HepG2 (cell line): ENCODE results near the gene COBL. TPM values are rescaled to one million over a fixed set of nuclear protein-coding genes. Genes with fewer than 3 reads are reported as not detected.

Experiments
- ATAC-seq: fragments of 200-7000 bp; cut with Tn5 transposase; 3 replicates; pipeline ENCODE4 v1.9.1; 2020; ENCODE audit warnings: mild to moderate bottlenecking, moderate library complexity
- BruUV-seq: library from RNA; stranded (reverse); fragments of 400-500 nt; replicated peaks from 2 replicates; lab custom pipeline; 2021; lab: Mats Ljungman, UMichigan
- CTCF ChIA-PET: fragments of 300-600 bp; formaldehyde crosslinking; extraction: SDS; loops from one replicate; lab custom pipeline; 2021; ENCODE audit warnings: low total read pairs, inconsistent platforms, low intra/inter-chr PET ratio; lab: Yijun Ruan, JAX
- POLR2A ChIA-PET: fragments of 350-600 bp; sonication (Branson Sonifier 250); formaldehyde crosslinking; loops from one replicate; lab custom pipeline; 2020; ENCODE audit warnings: antibody characterized with exemption, inconsistent platforms; lab: Yijun Ruan, JAX
- DNase-seq: peaks from one replicate; pipeline ENCODE4 v3.0.0-alpha.2; 2015; ENCODE audit warnings: low spot score
- FAIRE-seq: peaks from 3 replicates; lab custom pipeline; 2011; peaks lifted over from hg19 to GRCh38; lab: Jason Lieb, UNC
- H2AFZ ChIP-seq: one replicate; pipeline ENCODE4 v1.6.1; 2011; ENCODE audit warnings: low read length, inconsistent platforms
- H3K27ac ChIP-seq: fragments of 300-600 bp; 3 replicates; pipeline ENCODE4 v1.8.0; 2011; ENCODE audit warnings: mixed run types, mild to moderate bottlenecking, mixed read lengths, low read length, inconsistent platforms; ENCODE audit not compliant: insufficient read depth; ENCODE audit errors: extremely low read length
- H3K27me3 ChIP-seq, 2 experiments: fragments of 200-600 bp in 1 of 2; 2 replicates in 1 of 2; 3 replicates in 1 of 2; pipeline versions ENCODE4 v1.6.0 to v1.8.0; 2011; ENCODE audit warnings: low read length in 2 of 2, mild to moderate bottlenecking in 2 of 2, moderate library complexity in 2 of 2, inconsistent platforms in 1 of 2; ENCODE audit not compliant: insufficient read depth in 2 of 2, control insufficient read depth in 1 of 2
- H3K36me3 ChIP-seq, 2 experiments: fragments of 200-600 bp in 1 of 2; replicated peaks in 1 of 2; 2 replicates in 1 of 2; 3 replicates in 1 of 2; pipeline versions ENCODE4 v1.5.1 to v1.8.0; 2011; ENCODE audit warnings: low read length in 2 of 2, inconsistent platforms in 1 of 2; ENCODE audit not compliant: insufficient read depth in 2 of 2, control insufficient read depth in 1 of 2
- H3K4me1 ChIP-seq: 2 replicates; pipeline ENCODE4 v1.5.1; 2012; ENCODE audit warnings: low read length, inconsistent platforms; ENCODE audit not compliant: insufficient read depth
- H3K4me2 ChIP-seq: 2 replicates; pipeline ENCODE4 v1.6.0; 2011; ENCODE audit warnings: low read depth, low read length, inconsistent platforms
- H3K4me3 ChIP-seq, 3 experiments: fragments of 200-600 bp in 1 of 3; sonication (generic), shearing (Covaris generic) in 1 of 3; replicated peaks in 1 of 3; 2 replicates each; pipeline ENCODE4 v1.5.1; 2011 to 2016; ENCODE audit warnings: low read length in 3 of 3, inconsistent platforms in 2 of 3, low read depth in 2 of 3, mild to moderate bottlenecking in 2 of 3, control low read depth in 1 of 3, mixed read lengths in 1 of 3; ENCODE audit not compliant: insufficient read depth in 1 of 3
- H3K79me2 ChIP-seq: one replicate; pipeline ENCODE4 v1.6.1; 2011; ENCODE audit warnings: low read length, inconsistent platforms; ENCODE audit not compliant: insufficient read depth
- H3K9ac ChIP-seq: 2 replicates; pipeline ENCODE4 v1.6.0; 2011; ENCODE audit warnings: mild to moderate bottlenecking, low read depth, low read length, inconsistent platforms; ENCODE audit not compliant: insufficient read depth
- H3K9me3 ChIP-seq: 2 replicates; pipeline ENCODE4 v1.5.1; 2012; ENCODE audit warnings: mild to moderate bottlenecking, low read length
- H4K20me1 ChIP-seq: 2 replicates; pipeline ENCODE4 v1.6.0; 2011; ENCODE audit warnings: inconsistent platforms, mild to moderate bottlenecking, low read length, moderate library complexity; ENCODE audit not compliant: insufficient read depth
- AKAP8 ChIP-seq: sonication (generic); formaldehyde crosslinking; IDR thresholded peaks from 2 replicates; pipeline ENCODE4 v1.5.1; 2020; ENCODE audit warnings: mild to moderate bottlenecking, missing genetic modification reagents
- ATF2 ChIP-seq: sonication (generic); formaldehyde crosslinking; IDR thresholded peaks from 2 replicates; pipeline ENCODE4 v1.4.0; 2020; ENCODE audit warnings: missing genetic modification reagents
- CCDC6 ChIP-seq: sonication (generic); formaldehyde crosslinking; IDR thresholded peaks from 2 replicates; pipeline ENCODE4 v1.8.1; 2022; ENCODE audit warnings: mild to moderate bottlenecking, missing genetic modification reagents, moderate library complexity
- KAT7 ChIP-seq: IDR thresholded peaks from 2 replicates; pipeline ENCODE4 v1.6.1; 2018; ENCODE audit warnings: borderline replicate concordance, missing compliant biosample characterization
- KLF12 ChIP-seq: sonication (generic); formaldehyde crosslinking; IDR thresholded peaks from 2 replicates; pipeline ENCODE4 v1.4.0; 2020; ENCODE audit warnings: missing genetic modification reagents, borderline replicate concordance
- MATR3 ChIP-seq: sonication (generic); formaldehyde crosslinking; IDR thresholded peaks from 2 replicates; pipeline ENCODE4 v1.4.0; 2020; ENCODE audit warnings: missing genetic modification reagents
- NFAT5 ChIP-seq: sonication (generic); formaldehyde crosslinking; IDR thresholded peaks from 2 replicates; pipeline ENCODE4 v1.4.0; 2020; ENCODE audit warnings: missing genetic modification reagents
- TARDBP ChIP-seq: sonication (generic); formaldehyde crosslinking; IDR thresholded peaks from 2 replicates; pipeline ENCODE4 v1.8.0; 2022; ENCODE audit warnings: mild to moderate bottlenecking, missing genetic modification reagents
- YEATS2 ChIP-seq: sonication (generic); formaldehyde crosslinking; IDR thresholded peaks from 2 replicates; pipeline ENCODE4 v1.4.0; 2020; ENCODE audit warnings: missing genetic modification reagents, borderline replicate concordance
- ZC3H13 ChIP-seq: sonication (generic); formaldehyde crosslinking; IDR thresholded peaks from 2 replicates; pipeline ENCODE4 v1.8.1; 2023; ENCODE audit warnings: mild to moderate bottlenecking, missing genetic modification reagents, moderate library complexity
- ZFP62 ChIP-seq: sonication (generic); formaldehyde crosslinking; IDR thresholded peaks from 2 replicates; pipeline ENCODE4 v1.4.0; 2020; ENCODE audit warnings: missing genetic modification reagents
- ZNF274 ChIP-seq: sonication (generic); formaldehyde crosslinking; IDR thresholded peaks from 2 replicates; pipeline ENCODE4 v1.5.1; 2020; ENCODE audit warnings: mild to moderate bottlenecking, missing genetic modification reagents
- in situ Hi-C: cut with HindIII; loops from 2 replicates; pipeline ENCODE4 v1.10.0; 2017; ENCODE audit warnings: low pct_unique_long_range_greater_than_20kb; ENCODE audit not compliant: extremely low pct_ligation_motif_present
- intact Hi-C: fragments of 100-400 bp; cut with micrococcal nuclease; formaldehyde crosslinking; loops from one replicate; pipeline ENCODE4 v1.10.0; 2022; ENCODE audit not compliant: unreplicated experiment
- polyA plus RNA-seq, 8 experiments: library from polyadenylated mRNA; depleted of rRNA in 3 of 8; stranded (reverse) in 7 of 8; unstranded in 1 of 8; fragments of >200 nt; fragmentation: Illumina TruSeq in 4 of 8; extraction: Trizol in 4 of 8; gene quantifications; 2 replicates each; pipeline versions ENCODE4 v1.2.1 to v1.2.3, GENCODE V29; 2011 to 2016; ENCODE audit warnings: low read depth in 4 of 8, missing spikeins in 1 of 8, mixed read lengths in 1 of 8; ENCODE audit not compliant: insufficient read depth in 1 of 8
- total RNA-seq, 5 experiments: library from RNA; depleted of rRNA; stranded (reverse); fragments of >200 nt; fragmentation: Illumina TruSeq; extraction: Trizol; gene quantifications; 2 replicates each; pipeline ENCODE4 v1.2.3, GENCODE V29; 2016; ENCODE audit warnings: low read depth in 1 of 5

The COBL gene
- total and polyA plus RNA-seq, 2 of the 13 experiments (the other 11 are each of a cell fraction or from before 2014, with no cell fraction given), result 3.8 to 4.9 TPM

GRCh38 chr7:51325908-51326307 lies 9.3 kb upstream of the COBL start:
- ChIA-PET POLR2A (interaction anchor here (1.0 kb wide), 1 partner anchor 10 kb away, joined by 4 read pairs; no protein-coding TSS in a partner anchor), CTCF (no interaction called here)
- Histone ChIP-seq H3K27me3 (0 out of 5 replicates have a peak, but pooled peaks cover 0 to 3% of the 10 kb centered on the region in 2 experiments), H3K9ac (no peak overlapping the region), H2AFZ (no peak overlapping the region), H3K27ac (no peak overlapping the region), H3K4me2 (no peak overlapping the region), H3K4me3 (no peak overlapping the region), H3K9me3 (no peaks in the 10 kb centered on the region), H4K20me1 (no peaks in the 10 kb centered on the region), H3K4me1 (peaks cover 64% of the 10 kb centered on the region), H3K79me2 (no peaks in the 10 kb centered on the region), H3K36me3 (no peaks in the 10 kb centered on the region)
- DNase-seq (no peak), FAIRE-seq (no peak), ATAC-seq (no peak)
- no peak for TF ChIP-seq ZC3H13 (CRISPR knock-in tag)
- no peak for TF ChIP-seq TARDBP
- TF ChIP-seq KLF12 (CRISPR knock-in tag), result no peak
- no peak for TF ChIP-seq ATF2 (CRISPR knock-in tag)
- TF ChIP-seq ZFP62, result no peak
- TF ChIP-seq YEATS2 (CRISPR knock-in tag), result no peak
- no peak for TF ChIP-seq KAT7 (CRISPR knock-in tag)
- TF ChIP-seq CCDC6 (CRISPR knock-in tag), result no peak
- no peak for TF ChIP-seq ZNF274 (CRISPR knock-in tag)
- no peak for TF ChIP-seq AKAP8
- TF ChIP-seq MATR3, result no peak
- no peak for TF ChIP-seq NFAT5 (CRISPR knock-in tag)
- intact Hi-C loops (no loop called here), in situ Hi-C loops (no loop called here)
- no TSS peak for BruUV-seq
